K562 (cell line): ENCODE measurements around the gene DTNBP1. TPM values are rescaled to one million over a fixed set of nuclear protein-coding genes. Genes with fewer than 3 reads are reported as not detected.

Experiments used
- ATAC-seq: fragments of 200-7000 bp; cut with Tn5 transposase; 3 replicates; pipeline ENCODE4 v1.9.1; 2020; ENCODE audit warnings: moderate library complexity
- BruUV-seq: library from RNA; stranded (reverse); fragments of 400-500 nt; replicated peaks from 2 replicates; lab custom pipeline; 2021; lab: Mats Ljungman, UMichigan
- CTCF ChIA-PET: fragments of 300-600 bp; formaldehyde crosslinking; extraction: SDS; loops from one replicate; lab custom pipeline; 2021; ENCODE audit warnings: low intra/inter-chr PET ratio; lab: Yijun Ruan, JAX
- POLR2A ChIA-PET: fragments of 300-600, 350-650 bp; sonication (Branson Sonifier 250); formaldehyde crosslinking; extraction: SDS; loops from one replicate; lab custom pipeline; 2021; ENCODE audit warnings: antibody characterized with exemption, inconsistent platforms; lab: Yijun Ruan, JAX
- DNase-seq, 4 experiments: peaks; one replicate each; pipeline versions ENCODE4 v3.0.0 to v3.0.0-alpha.2; 2011 to 2018; ENCODE audit warnings: low spot score in 3 of 4, mixed read lengths in 3 of 4; ENCODE audit errors: extremely low read depth in 1 of 4
- FAIRE-seq: peaks from 2 replicates; lab custom pipeline; 2011; peaks lifted over from hg19 to GRCh38; lab: Jason Lieb, UNC
- H2AFZ ChIP-seq: 2 replicates; pipeline ENCODE4 v1.6.0; 2011; ENCODE audit warnings: low read depth, low read length, control low read depth, inconsistent platforms
- H3K27ac ChIP-seq: fragments of 200-600 bp; 3 replicates; pipeline ENCODE4 v1.8.0; 2011; ENCODE audit warnings: low read depth, mild to moderate bottlenecking, control low read depth, inconsistent platforms, low read length, moderate library complexity, mixed read lengths; ENCODE audit errors: extremely low read depth
- H3K27me3 ChIP-seq, 2 experiments: fragments of 300-600 bp in 1 of 2; 2 replicates in 1 of 2; 3 replicates in 1 of 2; pipeline versions ENCODE4 v1.6.0 to v1.8.0; 2011; ENCODE audit warnings: inconsistent platforms in 2 of 2, low read length in 2 of 2, mild to moderate bottlenecking in 1 of 2, mixed read lengths in 1 of 2, moderate library complexity in 1 of 2; ENCODE audit not compliant: control insufficient read depth in 2 of 2, insufficient read depth in 2 of 2
- H3K36me3 ChIP-seq: fragments of 300-600 bp; 3 replicates; pipeline ENCODE4 v1.8.0; 2011; ENCODE audit warnings: mild to moderate bottlenecking, low read length, inconsistent platforms; ENCODE audit not compliant: control insufficient read depth, insufficient read depth
- H3K4me1 ChIP-seq, 2 experiments: fragments of 200-600 bp in 1 of 2; replicated peaks in 1 of 2; 2 replicates in 1 of 2; 3 replicates in 1 of 2; pipeline versions ENCODE4 v1.5.1 to v1.8.0; 2011; ENCODE audit warnings: inconsistent platforms in 2 of 2, low read length in 2 of 2, mild to moderate bottlenecking in 1 of 2, mixed read lengths in 1 of 2, moderate library complexity in 1 of 2; ENCODE audit not compliant: control insufficient read depth in 2 of 2, insufficient read depth in 2 of 2
- H3K4me2 ChIP-seq: 2 replicates; pipeline ENCODE4 v1.6.1; 2011; ENCODE audit warnings: low read length, control low read depth, inconsistent platforms, mixed read lengths; ENCODE audit not compliant: insufficient read depth
- H3K4me3 ChIP-seq: fragments of 200-600 bp; sonication (generic), shearing (Covaris generic); 2 replicates; pipeline ENCODE4 v1.5.1; 2016; ENCODE audit warnings: control low read depth, inconsistent platforms
- H3K79me2 ChIP-seq: fragments of 200-600 bp; 3 replicates; pipeline ENCODE4 v1.8.0; 2011; ENCODE audit warnings: low read length, inconsistent platforms; ENCODE audit not compliant: control insufficient read depth, insufficient read depth
- H3K9ac ChIP-seq, 2 experiments: 2 replicates each; pipeline versions ENCODE4 v1.6.0 to v1.6.1; 2011; ENCODE audit warnings: low read depth in 2 of 2, low read length in 2 of 2, control low read depth in 1 of 2, inconsistent platforms in 1 of 2, mild to moderate bottlenecking in 1 of 2, mixed read lengths in 1 of 2; ENCODE audit not compliant: insufficient read depth in 1 of 2
- H3K9me1 ChIP-seq: one replicate; pipeline ENCODE4 v1.6.0; 2011; ENCODE audit warnings: inconsistent platforms, mild to moderate bottlenecking, low read length, moderate library complexity; ENCODE audit not compliant: control insufficient read depth, insufficient read depth
- H3K9me3 ChIP-seq: replicated peaks from 2 replicates; pipeline ENCODE4 v1.5.1; 2011; ENCODE audit warnings: low read depth, low read length, inconsistent platforms; ENCODE audit not compliant: control insufficient read depth, insufficient read depth
- H4K20me1 ChIP-seq: replicated peaks from 2 replicates; pipeline ENCODE4 v1.6.1; 2011; ENCODE audit warnings: low read length, inconsistent platforms, mixed read lengths; ENCODE audit not compliant: control insufficient read depth, insufficient read depth
- BHLHE40 ChIP-seq: IDR thresholded peaks from 2 replicates; pipeline ENCODE4 v1.6.1; 2011; ENCODE audit warnings: low read length, improper control_type of control experiment
- FOXA3 ChIP-seq, 2 experiments: fragments of 450-650 bp in 1 of 2; sonication (generic) in 1 of 2; formaldehyde crosslinking; IDR thresholded peaks in 1 of 2; conservative IDR thresholded peaks in 1 of 2; 2 replicates each; pipeline versions ENCODE4 v1.4.0 to v1.8.0; 2020 to 2022; ENCODE audit warnings: mild to moderate bottlenecking in 2 of 2, missing genetic modification reagents in 1 of 2
- HCFC1 ChIP-seq: IDR thresholded peaks from 2 replicates; pipeline ENCODE4 v1.6.1; 2012; ENCODE audit warnings: low read depth, low read length, improper control_type of control experiment
- HMBOX1 ChIP-seq: sonication (generic); IDR thresholded peaks from 2 replicates; pipeline ENCODE4 v1.6.1; 2016
- PTBP1 ChIP-seq: fragments of 200-400 bp; formaldehyde crosslinking; IDR thresholded peaks from 2 replicates; pipeline ENCODE4 v1.6.1; 2017; ENCODE audit warnings: low read depth, low read length
- TBL1XR1 ChIP-seq, 2 experiments: IDR thresholded peaks; 2 replicates each; pipeline ENCODE4 v1.6.1; 2012; ENCODE audit warnings: improper control_type of control experiment in 2 of 2, low read length in 2 of 2, mild to moderate bottlenecking in 1 of 2
- TRIM25 ChIP-seq: fragments of 450-650 bp; IDR thresholded peaks from 2 replicates; pipeline ENCODE4 v1.7.0; 2016; ENCODE audit warnings: borderline replicate concordance
- ZBTB43 ChIP-seq: sonication (generic); formaldehyde crosslinking; IDR thresholded peaks from 2 replicates; pipeline ENCODE4 v1.8.0; 2023; ENCODE audit warnings: mild to moderate bottlenecking, missing genetic modification reagents
- ZNF175 ChIP-seq: fragments of 200-800 bp; sonication (Bioruptor generic); IDR thresholded peaks from 2 replicates; pipeline ENCODE4 v1.6.1; 2016; ENCODE audit warnings: low read depth, mild to moderate bottlenecking, missing genetic modification characterization, missing compliant biosample characterization
- ZNF3 ChIP-seq: fragments of 250-450 bp; sonication (Bioruptor Pico); IDR thresholded peaks from 2 replicates; pipeline ENCODE4 v1.5.0; 2021; ENCODE audit warnings: mild to moderate bottlenecking, moderate library complexity
- ZNF639 ChIP-seq, 2 experiments: fragments of 200-800 bp in 1 of 2; sonication (Bioruptor generic) in 1 of 2; sonication (generic) in 1 of 2; formaldehyde crosslinking in 1 of 2; IDR thresholded peaks in 1 of 2; conservative IDR thresholded peaks in 1 of 2; 2 replicates each; pipeline versions ENCODE4 v1.5.0 to v1.6.1; 2016 to 2020; ENCODE audit warnings: missing compliant biosample characterization in 1 of 2, missing genetic modification characterization in 1 of 2, missing genetic modification reagents in 1 of 2
- WGBS: fragments of 100-300 bp; shearing (Covaris generic); methylation state at CpG from one replicate; pipeline ENCODE4 v1.1.6; 2016; ENCODE audit warnings: low coverage, mixed read lengths; ENCODE audit not compliant: insufficient coverage; ENCODE audit errors: missing lambda C conversion rate; 5-methylcytosine and 5-hydroxymethylcytosine counted together
- in situ Hi-C: fragments of 300-500 bp; cut with MboI; formaldehyde crosslinking; loops from 4 replicates; pipeline ENCODE4 v1.15.0; 2018; ENCODE audit warnings: inconsistent platforms, mixed read lengths
- intact Hi-C: fragments of 100-400 bp; cut with micrococcal nuclease; formaldehyde crosslinking; loops from 2 replicates; pipeline ENCODE4 v1.14.2; 2022
- polyA plus RNA-seq, 8 experiments: library from polyadenylated mRNA; depleted of rRNA in 4 of 8; stranded (reverse) in 5 of 8; unstranded in 3 of 8; fragments of >200 nt; fragmentation: Nextera tagmentation in 2 of 8; fragmentation: Illumina TruSeq in 1 of 8; extraction: Ambion mirVana in 2 of 8; extraction: Trizol in 1 of 8; gene quantifications; 2 replicates each; pipeline versions ENCODE4 v1.2.1 to v1.2.3, GENCODE V29; 2011 to 2014; ENCODE audit warnings: inconsistent platforms in 1 of 8, missing spikeins in 1 of 8
- total RNA-seq, 7 experiments: library from RNA; depleted of rRNA in 6 of 7; stranded (reverse); fragments of >200 nt in 6 of 7; fragmentation: Illumina TruSeq in 2 of 7; extraction: Trizol in 2 of 7; gene quantifications; 2 replicates each; pipeline versions ENCODE4 v1.2.1 to v1.2.3, GENCODE V29; 2011 to 2021; ENCODE audit warnings: low replicate concordance in 1 of 7

Gene DTNBP1
- total and polyA plus RNA-seq, 9 of the 15 experiments (the other 6 are each of a cell fraction or from before 2014, with no cell fraction given) = 16.7 to 54.5 (median 21.4) TPM

- FAIRE-seq = peak; percentile 57
- ATAC-seq = peak; percentile 81
- no peaks in the 10 kb centered on the region for H3K9me3 ChIP-seq
- TF ChIP-seq ZNF3 (CRISPR knock-in tag) = peak; percentile 66
- no peak for TF ChIP-seq PTBP1
- no peak for TF ChIP-seq BHLHE40
- peak in 1 of 2 experiments; percentile 85; a peak in 2 of 4 replicates for TF ChIP-seq ZNF639 (CRISPR knock-in tag; conservative IDR thresholded peaks at IDR 0.05 in 1 of 2, IDR thresholded peaks at IDR 0.05 in 1 of 2)
- TF ChIP-seq TRIM25 = no peak
- peak in 1 of 2 experiments; percentile 36; a peak in 2 of 4 replicates for TF ChIP-seq FOXA3 (CRISPR knock-in tag; conservative IDR thresholded peaks at IDR 0.05 in 1 of 2, IDR thresholded peaks at IDR 0.05 in 1 of 2)
- peak; percentile 93 for TF ChIP-seq HMBOX1
- TF ChIP-seq ZNF175 (CRISPR knock-in tag) = peak; percentile 92
- TF ChIP-seq HCFC1 = 0 out of 2 replicates have a peak, but pooled peaks have one; percentile 5
- peak in 1 of 2 experiments; percentile 84; a peak in 2 of 4 replicates for TF ChIP-seq TBL1XR1 (IDR thresholded peaks at IDR 0.05; ENCODE audit: low read length in 2 of 2)
- no peak for TF ChIP-seq ZBTB43
Observed at GRCh38 chr6:15555101-15556038, 107.5 kb downstream of the DTNBP1 start.

More at GRCh38 chr6:15555101-15556038, 107.5 kb downstream of the DTNBP1 start:
- H3K27ac ChIP-seq = peak overlapping the region; percentile 70
- peaks cover 21 to 51% of the 10 kb centered on the region in 2 experiments for H3K4me1 ChIP-seq
- H3K9ac ChIP-seq = peak overlapping the region; percentile 36 to 41; a peak in 3 of 4 replicates
- H3K27me3 ChIP-seq = no peaks in the 10 kb centered on the region
- no TSS peak for BruUV-seq
- H2AFZ ChIP-seq = peak overlapping the region; percentile 51
- H4K20me1 ChIP-seq = no peaks in the 10 kb centered on the region
- peak overlapping the region; percentile 27; the same call in 1 of the 2 replicates for H3K4me3 ChIP-seq
- WGBS = 44% methylated on average over 5 of the region's 5 CpGs
- H3K79me2 ChIP-seq = peaks cover 28% of the 10 kb centered on the region
- peak in 2 of 4 experiments; percentile 33 to 86 for DNase-seq
- H3K4me2 ChIP-seq = peak overlapping the region; percentile 48
- H3K9me1 ChIP-seq = no peaks in the 10 kb centered on the region
- intact Hi-C loops (loop anchor here (1.0 to 2.0 kb wide), 2 partner anchors 14 to 65 kb away; no protein-coding TSS in a partner anchor), in situ Hi-C loops (no loop called here)
- CTCF ChIA-PET = interaction anchor here (0.6 kb wide), 1 partner anchor 378 kb away, joined by 5 read pairs; no protein-coding TSS in a partner anchor
- POLR2A ChIA-PET = interaction anchor here (1.1 to 2.0 kb wide), 3 partner anchors 12 to 15 kb away, joined by 3 to 9 read pairs (median 7); no protein-coding TSS in a partner anchor
- H3K36me3 ChIP-seq = peaks cover 11% of the 10 kb centered on the region; the same call in 1 of the 3 replicates
